Thyroid gland (tissue), 4 donors: ENCODE results near the gene PARP1.

Experiments used
- CTCF ChIP-seq, 6 experiments: fragments of 200-600 bp in 3 of 6; fragments of 450-650 bp in 3 of 6; sonication (generic) in 3 of 6; IDR thresholded peaks; one replicate each; pipeline ENCODE4 v1.5.1; 2016 to 2019; ENCODE audit warnings: antibody characterized with exemption in 6 of 6, mild to moderate bottlenecking in 2 of 6, inconsistent platforms in 1 of 6, moderate library complexity in 1 of 6
- POLR2A ChIP-seq, 2 donors: fragments of 450-650 bp; IDR thresholded peaks; one replicate each; pipeline ENCODE4 v1.6.1; 2017; ENCODE audit warnings: antibody characterized with exemption in 2 of 2, mild to moderate bottlenecking in 2 of 2, moderate library complexity in 1 of 2

GRCh38 chr1:226443033-226443432 is 35.1 kb upstream of the PARP1 start:
- no peak for TF ChIP-seq CTCF (IDR thresholded peaks at IDR 0.05)
- no peak for TF ChIP-seq POLR2A (IDR thresholded peaks at IDR 0.05)
